ENCODE data around the gene ANO7.

Gene ANO7

GRCh38 chr2:241274127-241274526, 85.7 kb downstream of the ANO7 start:
- no peak overlapping the region for H3K27ac ChIP-seq
- no peak for DNase-seq (ENCODE audit: low spot score)
- no peak overlapping the region for H3K4me3 ChIP-seq
- TF ChIP-seq CTCF (IDR thresholded peaks at IDR 0.05): no peak

Measured in coronary artery (tissue), 2 donors.